Activated T-helper 2 cell treated with anti-CD3 and anti-CD28 coated beads, Interferon-gamma antibody, Interleukin-2, Interleukin-4, amounts not matched to agents 10 μg/mL and 5 μg/mL and 100 μg/mL, durations not matched to agents 14 hours and 24 hours and 36 hours (primary cell): ENCODE measurements around the gene MUC4. TPM values are rescaled to one million over a fixed set of nuclear protein-coding genes. Genes with fewer than 3 reads are reported as not detected.
"Not testable (repeated sequence)": the region's sequence is repeated elsewhere in the genome, so short reads cannot be mapped to it uniquely, and the experiment has no call there.

Experiments used
- DNase-seq: peaks from one replicate; pipeline ENCODE4 v3.0.0; 2021; ENCODE audit warnings: low spot score
- H3K27ac Mint-ChIP-seq: one replicate; pipeline ENCODE4 v1.8.0; 2021; ENCODE audit warnings: mixed read lengths
- H3K27me3 Mint-ChIP-seq: one replicate; pipeline ENCODE4 v1.8.0; 2021; ENCODE audit warnings: low read depth, mixed read lengths
- H3K36me3 Mint-ChIP-seq: one replicate; pipeline ENCODE4 v1.8.0; 2021; ENCODE audit warnings: low read depth, mixed read lengths
- H3K4me1 Mint-ChIP-seq: one replicate; pipeline ENCODE4 v1.8.0; 2021; ENCODE audit warnings: low read depth, mixed read lengths
- H3K4me3 Mint-ChIP-seq: one replicate; pipeline ENCODE4 v1.8.0; 2021; ENCODE audit warnings: low read depth, mild to moderate bottlenecking, moderate library complexity, mixed read lengths
- H3K9me3 Mint-ChIP-seq: one replicate; pipeline ENCODE4 v1.8.0; 2021; ENCODE audit warnings: mixed read lengths
- intact Hi-C: fragments of 100-400 bp; cut with micrococcal nuclease; formaldehyde crosslinking; loops from one replicate; pipeline ENCODE4 v1.15.1; 2023
- total RNA-seq: library from RNA; stranded (reverse); gene quantifications from 2 replicates; pipeline ENCODE4 v1.2.3, GENCODE V29; 2022

MUC4 gene
- total RNA-seq, 1 donor from 2014 or later, result 1.4 TPM

DNA sequence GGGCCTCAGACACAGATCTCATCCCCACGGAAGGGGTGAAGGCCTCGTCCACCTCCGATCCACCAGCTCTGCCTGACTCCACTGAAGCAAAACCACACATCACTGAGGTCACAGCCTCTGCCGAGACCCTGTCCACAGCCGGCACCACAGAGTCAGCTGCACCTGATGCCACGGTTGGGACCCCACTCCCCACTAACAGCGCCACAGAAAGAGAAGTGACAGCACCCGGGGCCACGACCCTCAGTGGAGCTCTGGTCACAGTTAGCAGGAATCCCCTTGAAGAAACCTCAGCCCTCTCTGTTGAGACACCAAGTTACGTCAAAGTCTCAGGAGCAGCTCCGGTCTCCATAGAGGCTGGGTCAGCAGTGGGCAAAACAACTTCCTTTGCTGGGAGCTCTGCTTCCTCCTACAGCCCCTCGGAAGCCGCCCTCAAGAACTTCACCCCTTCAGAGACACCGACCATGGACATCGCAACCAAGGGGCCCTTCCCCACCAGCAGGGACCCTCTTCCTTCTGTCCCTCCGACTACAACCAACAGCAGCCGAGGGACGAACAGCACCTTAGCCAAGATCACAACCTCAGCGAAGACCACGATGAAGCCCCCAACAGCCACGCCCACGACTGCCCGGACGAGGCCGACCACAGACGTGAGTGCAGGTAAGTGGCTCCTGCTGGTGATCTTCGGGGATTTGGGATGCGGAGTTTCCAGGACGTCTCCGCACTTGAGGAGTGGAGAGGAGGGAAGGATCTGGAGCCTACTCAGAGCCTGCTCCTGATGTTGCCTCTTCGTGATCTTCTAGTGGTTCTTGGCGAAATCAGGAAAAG, 85.6 kb downstream of the MUC4 start:
- H3K9me3 Mint-ChIP-seq, H3K4me3 Mint-ChIP-seq, H3K27me3 Mint-ChIP-seq, H3K4me1 Mint-ChIP-seq, intact Hi-C loops, H3K36me3 Mint-ChIP-seq, H3K27ac Mint-ChIP-seq, DNase-seq: not testable (repeated sequence)

DNA sequence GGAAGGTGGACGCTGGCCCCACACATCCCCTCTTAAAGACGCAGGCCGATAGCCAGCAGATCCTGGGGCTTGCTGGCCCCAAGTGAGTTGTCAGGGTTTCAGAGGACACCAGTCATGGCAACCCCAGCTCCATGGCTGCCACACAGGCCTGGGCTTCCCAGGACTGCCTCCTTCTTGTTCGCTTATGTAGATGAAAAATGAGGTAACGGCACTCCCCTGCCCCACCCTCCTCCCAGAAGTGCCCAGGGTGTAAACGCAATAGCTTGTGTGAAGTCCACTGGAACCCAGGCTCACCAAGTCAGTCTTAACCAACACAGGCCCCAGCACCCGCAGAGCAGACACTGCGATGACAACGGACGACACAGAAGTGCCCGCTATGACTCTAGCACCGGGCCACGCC, 87.4 kb downstream of the MUC4 start:
- H3K9me3 Mint-ChIP-seq, H3K27ac Mint-ChIP-seq, H3K36me3 Mint-ChIP-seq, H3K4me1 Mint-ChIP-seq, H3K4me3 Mint-ChIP-seq, intact Hi-C loops, H3K27me3 Mint-ChIP-seq, DNase-seq: not testable (repeated sequence)

DNA sequence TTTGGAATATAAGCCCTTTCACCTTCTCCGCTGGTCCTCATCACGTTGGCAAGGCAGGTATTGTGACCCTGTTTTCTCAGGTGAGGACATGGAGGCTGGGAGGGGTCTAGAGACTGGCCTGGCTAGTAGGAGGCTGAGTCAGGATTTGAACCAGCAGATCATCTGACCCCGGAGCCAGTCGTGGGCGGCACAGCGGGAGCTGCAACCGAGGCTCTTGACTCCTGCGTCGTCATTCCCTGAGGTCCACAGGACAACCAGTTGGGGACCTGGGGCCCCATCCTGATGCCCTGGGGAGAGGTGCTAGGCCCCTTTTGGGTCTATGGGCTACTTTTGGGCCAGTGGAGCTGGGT, 88.8 kb downstream of the MUC4 start:
- H3K4me1 Mint-ChIP-seq, H3K27me3 Mint-ChIP-seq, H3K4me3 Mint-ChIP-seq, H3K9me3 Mint-ChIP-seq, intact Hi-C loops, DNase-seq, H3K36me3 Mint-ChIP-seq, H3K27ac Mint-ChIP-seq: not testable (repeated sequence)

DNA sequence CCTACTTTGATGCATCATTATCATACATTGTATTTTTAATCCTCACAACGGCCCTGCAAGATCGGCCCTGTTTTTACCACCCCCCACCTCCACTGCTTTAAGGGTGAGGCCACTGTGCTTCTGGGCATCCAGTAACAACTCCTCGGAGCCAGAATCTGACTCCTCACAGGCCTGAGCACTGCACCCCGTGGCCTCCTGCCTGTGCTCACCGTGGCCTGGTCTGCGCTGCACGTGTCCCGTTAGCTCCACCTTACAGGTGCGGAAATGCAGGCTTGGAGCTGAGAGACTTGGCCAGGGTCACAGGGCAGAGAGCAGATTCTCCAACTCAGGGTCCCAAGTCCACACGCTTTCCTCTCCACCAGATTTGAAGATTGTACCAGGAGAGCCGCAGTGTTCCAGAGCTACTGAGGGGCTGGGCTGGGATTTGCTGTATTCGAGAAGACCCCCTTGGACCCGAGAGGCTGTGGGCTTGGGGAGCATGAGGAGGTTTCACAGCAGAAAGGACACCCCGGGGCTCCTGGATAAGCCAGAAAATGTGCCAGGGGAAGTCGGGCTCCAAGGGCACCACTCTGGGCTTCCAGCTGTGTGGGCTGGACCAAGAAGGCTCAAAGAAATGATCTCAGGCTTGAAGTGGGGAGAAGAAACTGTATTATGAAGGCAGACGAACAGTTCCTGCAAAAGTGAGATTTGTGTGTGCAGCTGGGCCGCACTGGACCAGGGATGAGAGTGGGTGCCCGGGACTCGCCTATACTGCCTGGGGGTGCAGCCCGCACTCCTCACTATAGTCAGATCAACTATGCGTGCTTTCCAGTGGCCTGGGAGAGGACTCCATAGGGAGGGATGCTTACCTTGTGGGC, 89.4 kb downstream of the MUC4 start:
- H3K27me3 Mint-ChIP-seq, intact Hi-C loops, DNase-seq, H3K27ac Mint-ChIP-seq, H3K9me3 Mint-ChIP-seq, H3K4me1 Mint-ChIP-seq, H3K4me3 Mint-ChIP-seq, H3K36me3 Mint-ChIP-seq: not testable (repeated sequence)

DNA sequence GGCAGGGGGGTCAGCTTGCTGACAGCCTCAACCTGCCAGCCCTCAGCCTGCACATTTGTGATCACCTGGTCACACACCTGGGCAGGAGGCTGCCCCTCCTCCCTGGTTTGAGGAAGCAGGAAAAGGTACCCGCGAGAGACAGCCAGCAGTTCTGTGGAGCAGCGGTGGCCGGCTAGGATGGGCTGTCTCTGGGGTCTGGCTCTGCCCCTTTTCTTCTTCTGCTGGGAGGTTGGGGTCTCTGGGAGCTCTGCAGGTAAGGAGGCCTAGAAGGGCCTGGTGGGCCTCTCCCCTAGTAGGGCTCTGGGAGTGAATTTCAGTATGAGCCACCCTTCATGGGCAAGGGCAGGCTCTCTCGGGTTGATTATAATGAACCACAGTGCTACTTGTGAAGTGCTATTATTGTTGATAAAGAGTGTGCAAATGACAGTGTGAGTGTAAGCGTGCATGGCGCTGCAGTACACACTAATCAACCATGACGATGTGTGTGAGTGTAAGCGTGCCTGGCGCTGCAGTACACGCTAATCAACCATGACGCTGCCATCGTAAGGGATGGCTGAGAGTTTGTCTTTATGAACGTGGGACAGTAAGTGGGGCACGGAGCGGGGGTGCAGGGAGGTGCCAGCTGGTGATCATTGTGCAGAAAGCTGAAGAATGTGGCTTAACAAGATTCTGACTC, 90.8 kb downstream of the MUC4 start, which contains the start of gene MUC20:
Gene MUC20 (plus strand): TSS at position 148 of the 676 bp plus-strand sequence. CDS start 30 bp downstream, at position 178.
- H3K27ac Mint-ChIP-seq, DNase-seq, H3K4me3 Mint-ChIP-seq, H3K36me3 Mint-ChIP-seq, H3K4me1 Mint-ChIP-seq, H3K27me3 Mint-ChIP-seq, H3K9me3 Mint-ChIP-seq, intact Hi-C loops: not testable (repeated sequence)

DNA sequence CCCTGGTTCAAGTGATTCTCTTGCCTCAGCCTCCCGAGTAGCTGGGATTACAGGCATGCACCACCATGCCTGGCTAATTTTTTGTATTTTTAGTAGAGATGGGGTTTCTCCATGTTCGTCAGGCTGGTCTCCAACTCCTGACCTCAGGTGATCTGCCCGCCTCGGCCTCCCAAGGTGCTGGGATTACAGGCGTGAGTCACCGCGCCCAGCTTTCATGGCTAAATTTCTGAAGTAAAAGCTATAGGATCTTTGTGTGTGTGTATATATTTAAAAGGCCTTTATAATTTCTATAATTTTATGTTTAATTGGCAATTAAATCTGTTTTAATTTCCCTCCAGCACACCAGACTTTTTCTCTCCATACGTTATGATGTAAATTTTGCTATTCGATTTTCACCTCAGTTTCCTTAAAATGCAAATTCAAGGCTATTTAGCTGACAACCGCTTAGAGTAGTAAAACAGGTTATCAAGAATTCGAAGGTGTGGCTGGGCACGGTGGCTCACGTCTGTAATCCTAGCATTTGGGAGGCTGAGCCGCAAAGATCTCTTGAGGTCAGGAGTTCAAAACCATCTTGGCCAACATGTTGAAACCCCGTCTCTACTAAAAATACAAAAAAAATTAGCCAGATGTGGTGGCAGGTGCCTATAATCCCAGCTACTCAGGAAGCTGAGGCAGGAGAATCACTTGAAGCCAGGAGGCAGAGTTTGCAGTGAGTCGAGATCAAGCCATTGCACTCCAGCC, 92.0 kb downstream of the MUC4 start:
- peaks cover 14% of the 10 kb centered on the region for H3K36me3 Mint-ChIP-seq
- H3K9me3 Mint-ChIP-seq, DNase-seq, H3K27ac Mint-ChIP-seq, H3K27me3 Mint-ChIP-seq, H3K4me3 Mint-ChIP-seq, H3K4me1 Mint-ChIP-seq: not testable (repeated sequence)
- intact Hi-C loops, result loop anchor here (2.0 kb wide), 1 partner anchor 103 kb away; no protein-coding TSS in a partner anchor

DNA sequence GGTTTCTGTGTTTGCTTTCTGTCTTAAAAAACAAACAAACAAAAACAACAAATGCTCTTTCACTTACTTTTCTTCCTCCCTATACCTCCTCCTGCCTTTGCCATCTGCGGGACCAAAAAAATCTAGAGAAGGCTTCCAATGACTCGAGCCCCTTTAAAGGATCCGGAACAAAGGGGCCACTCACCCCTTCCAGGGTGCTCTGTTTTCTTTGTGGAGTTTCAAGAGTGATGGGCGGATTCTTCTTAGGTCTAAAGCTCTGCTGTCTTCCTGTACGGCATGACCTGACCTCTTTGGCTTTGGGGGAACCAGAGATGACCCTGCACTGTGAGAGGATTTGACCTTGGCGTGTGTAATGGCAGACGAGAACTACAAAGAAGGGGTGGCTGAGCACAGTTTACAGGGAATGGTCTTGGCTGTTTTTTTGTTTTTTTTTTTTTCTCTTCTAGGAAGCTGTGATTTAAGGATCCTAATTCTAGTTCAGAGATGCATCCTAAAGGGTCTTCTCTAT, 93.2 kb downstream of the MUC4 start:
- no peak for DNase-seq
- intact Hi-C loops, result loop anchor here (2.0 kb wide), 1 partner anchor 102 kb away; no protein-coding TSS in a partner anchor
- no peak overlapping the region for H3K27ac Mint-ChIP-seq

DNA sequence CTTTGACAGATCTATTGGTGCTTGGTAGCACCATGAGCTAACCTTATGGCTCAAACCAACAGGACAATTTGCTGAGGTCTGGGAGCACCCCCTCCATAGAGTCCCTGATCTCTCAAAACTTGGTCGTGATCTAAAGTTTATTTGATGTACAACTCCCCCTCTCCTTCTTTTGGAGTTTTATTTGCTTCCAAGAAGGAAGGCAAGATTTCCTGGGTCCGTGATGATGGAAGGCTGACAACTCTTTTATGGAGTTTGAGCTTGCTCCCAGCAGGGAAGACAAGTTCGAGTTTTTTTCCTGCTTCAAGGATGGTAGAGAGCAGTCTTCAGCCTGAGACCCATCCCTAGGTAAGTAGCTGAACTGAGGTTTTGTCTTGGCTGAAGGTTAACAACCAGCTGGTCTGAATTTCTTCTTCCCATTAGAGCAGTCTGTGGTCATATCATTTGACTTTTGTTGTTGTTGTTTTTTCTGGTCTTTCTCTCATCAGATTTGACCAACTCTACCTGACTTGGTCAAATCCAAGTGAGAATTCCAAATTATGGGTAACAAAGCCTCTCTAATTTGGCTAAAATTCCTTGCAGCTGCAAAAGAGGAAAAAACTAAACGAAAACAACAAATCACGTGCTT, 93.8 kb downstream of the MUC4 start:
- Mint-ChIP-seq H3K4me3 (no peak overlapping the region), H3K27me3 (no peaks in the 10 kb centered on the region), H3K4me1 (peaks cover 5% of the 10 kb centered on the region), H3K9me3 (no peaks in the 10 kb centered on the region), H3K27ac (no peak overlapping the region), H3K36me3 (peaks cover 18% of the 10 kb centered on the region)
- DNase-seq, result no peak
- intact Hi-C loops, result loop anchor here (2.0 kb wide), 1 partner anchor 101 kb away; no protein-coding TSS in a partner anchor

More for the DNA sequence above, 93.2 kb downstream of the MUC4 start:
- no peaks in the 10 kb centered on the region for H3K9me3 Mint-ChIP-seq
- no peaks in the 10 kb centered on the region for H3K27me3 Mint-ChIP-seq
- H3K36me3 Mint-ChIP-seq, result peaks cover 18% of the 10 kb centered on the region
- no peak overlapping the region for H3K4me3 Mint-ChIP-seq
- peaks cover 5% of the 10 kb centered on the region for H3K4me1 Mint-ChIP-seq

DNA sequence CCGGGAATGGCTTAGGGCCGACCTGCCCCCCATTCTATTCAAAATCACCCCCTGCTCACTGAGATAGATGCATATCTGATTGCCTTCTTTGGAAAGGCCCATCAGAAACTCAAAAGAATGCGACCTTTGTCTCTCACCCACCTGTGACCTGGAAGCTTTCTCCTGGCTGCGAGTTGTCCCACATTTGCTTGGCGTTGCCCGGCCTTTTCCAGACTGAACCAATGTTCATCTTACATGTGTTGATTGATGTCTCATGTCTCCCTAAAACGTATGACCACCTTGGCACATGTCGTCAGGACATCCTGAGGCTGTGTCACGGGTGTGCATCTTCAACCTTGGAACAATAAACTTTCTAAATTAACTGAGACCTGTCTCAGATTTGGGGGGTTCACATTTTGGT, 94.3 kb downstream of the MUC4 start:
- H3K27me3 Mint-ChIP-seq, result no peaks in the 10 kb centered on the region

DNA sequence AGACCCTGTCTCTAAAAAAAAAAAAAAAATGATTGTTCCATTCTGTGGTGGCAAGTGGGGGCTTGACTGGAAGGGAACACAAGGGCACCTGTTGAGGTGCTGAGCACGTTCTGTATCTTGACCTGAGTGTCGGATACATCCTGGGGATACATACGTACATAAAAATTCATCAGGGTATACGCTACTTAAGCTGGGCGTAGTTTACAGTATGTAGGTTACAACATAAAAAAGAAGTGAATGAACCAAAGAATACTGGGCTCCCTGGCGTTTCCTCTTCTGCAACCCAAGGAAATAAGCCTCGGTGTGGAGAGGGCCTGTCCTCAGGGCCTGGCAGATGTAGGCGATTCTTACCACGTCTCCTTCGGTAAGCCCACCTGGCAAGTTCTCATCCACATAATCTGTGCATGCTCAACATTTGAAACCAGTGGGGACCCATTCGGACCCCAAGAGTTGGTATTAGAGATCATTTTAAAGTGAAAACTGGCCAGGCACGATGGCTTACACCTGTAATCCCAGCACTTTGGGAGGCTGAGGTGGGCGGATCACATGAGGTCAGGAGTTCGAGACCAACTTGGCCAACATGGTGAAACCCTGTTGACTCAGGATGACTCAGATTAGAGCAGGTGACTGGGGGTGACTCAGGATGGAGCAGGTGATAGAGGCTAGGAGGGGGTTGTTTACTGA, 96.0 kb downstream of the MUC4 start:
- Mint-ChIP-seq H3K27ac (peak overlapping the region; percentile 12), H3K4me1 (peaks cover 5% of the 10 kb centered on the region), H3K9me3 (no peaks in the 10 kb centered on the region), H3K36me3 (peaks cover 23% of the 10 kb centered on the region), H3K4me3 (no peak overlapping the region), H3K27me3 (no peaks in the 10 kb centered on the region)
- DNase-seq, result no peak
- intact Hi-C loops, result no loop called here

More for the DNA sequence above, 94.3 kb downstream of the MUC4 start:
- Mint-ChIP-seq H3K27ac (no peak overlapping the region), H3K9me3 (no peaks in the 10 kb centered on the region), H3K36me3 (peaks cover 18% of the 10 kb centered on the region), H3K4me3 (no peak overlapping the region), H3K4me1 (peaks cover 5% of the 10 kb centered on the region)
- no peak for DNase-seq
- intact Hi-C loops, result no loop called here

DNA sequence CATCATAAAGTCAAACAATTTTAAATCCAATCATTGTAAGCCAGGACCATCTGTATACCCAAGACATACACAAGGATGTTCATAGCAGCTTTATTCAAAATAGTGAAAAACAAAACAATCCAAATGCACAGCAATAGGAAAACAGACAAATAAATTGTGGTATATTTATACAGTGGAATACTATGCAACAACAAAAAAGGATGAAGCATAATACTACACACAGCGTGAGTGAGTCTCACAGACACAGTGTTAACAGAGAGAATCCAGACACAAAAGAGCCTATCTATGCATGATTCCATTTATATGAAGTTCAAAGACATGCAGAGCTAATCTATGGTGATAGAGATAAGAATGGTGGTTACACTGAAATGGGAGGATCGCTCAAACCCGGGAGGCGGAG, 96.6 kb downstream of the MUC4 start:
- intact Hi-C loops, result no loop called here
- Mint-ChIP-seq H3K36me3 (peaks cover 29% of the 10 kb centered on the region), H3K4me3 (no peak overlapping the region), H3K4me1 (peaks cover 5% of the 10 kb centered on the region), H3K27me3 (no peaks in the 10 kb centered on the region), H3K27ac (no peak overlapping the region), H3K9me3 (no peaks in the 10 kb centered on the region)
- no peak for DNase-seq
